ENCODE data around the gene HMX1.

HMX1 gene

GRCh38 chr4:8817096-8817812 is 54.4 kb downstream of the HMX1 start:
- DNase-seq = no peak
